Hematopoietic multipotent progenitor cell treated with erythropoietin and hydrocortisone succinate and interleukin-3 and kit ligand, for 15 days (in vitro differentiated cells): ENCODE results near the gene C4orf50.

Source experiments
- DNase-seq: peaks from one replicate; pipeline ENCODE4 v3.0.0-alpha.2; 2015; ENCODE audit warnings: low spot score

C4orf50 gene

GRCh38 chr4:6018331-6018730, at the start of gene C4orf50:
TSS of gene C4orf50 (minus strand) at chr4:6018431.
- no peak for DNase-seq

- DNase-seq, result no peak
These were observed 47.8 kb upstream of the C4orf50 start for GRCh38 chr4:6065934-6066590.

- DNase-seq, result no peak
These were observed 46.9 kb upstream of the C4orf50 start for GRCh38 chr4:6065166-6065565.

- DNase-seq, result no peak
These were observed 46.2 kb upstream of the C4orf50 start for GRCh38 chr4:6064383-6064782.

GRCh38 chr4:6063684-6064083, 45.5 kb upstream of the C4orf50 start:
- no peak for DNase-seq

- DNase-seq, result no peak
These were observed 43.9 kb upstream of the C4orf50 start for GRCh38 chr4:6062133-6062532.

- no peak for DNase-seq
These were observed 41.2 kb upstream of the C4orf50 start for GRCh38 chr4:6059375-6059805.

GRCh38 chr4:6058531-6059374, 40.5 kb upstream of the C4orf50 start:
- no peak for DNase-seq

- no peak for DNase-seq
These were observed 38.9 kb upstream of the C4orf50 start for GRCh38 chr4:6056976-6057766.

- DNase-seq, result no peak
These were observed 37.2 kb upstream of the C4orf50 start for GRCh38 chr4:6055436-6055835.

- DNase-seq, result no peak
These were observed 36.8 kb upstream of the C4orf50 start for GRCh38 chr4:6055030-6055429.

GRCh38 chr4:6054162-6054922, 36.1 kb upstream of the C4orf50 start:
- no peak for DNase-seq

GRCh38 chr4:6052679-6053078, 34.4 kb upstream of the C4orf50 start:
- DNase-seq, result no peak

- no peak for DNase-seq
These were observed 32.3 kb upstream of the C4orf50 start for GRCh38 chr4:6050551-6050950.

GRCh38 chr4:6049985-6050384, 31.8 kb upstream of the C4orf50 start:
- DNase-seq, result no peak

- DNase-seq, result no peak
These were observed 31.0 kb upstream of the C4orf50 start for GRCh38 chr4:6049278-6049677.

GRCh38 chr4:6048537-6048936, 30.3 kb upstream of the C4orf50 start:
- DNase-seq, result no peak

- DNase-seq, result no peak
These were observed 29.0 kb upstream of the C4orf50 start for GRCh38 chr4:6047130-6047673.

- no peak for DNase-seq
These were observed 28.4 kb upstream of the C4orf50 start for GRCh38 chr4:6046526-6047129.

- DNase-seq, result no peak
These were observed 26.6 kb upstream of the C4orf50 start for GRCh38 chr4:6044805-6045204.

- DNase-seq, result no peak
These were observed 26.0 kb upstream of the C4orf50 start for GRCh38 chr4:6044276-6044675.
